Natural killer cell treated with Interleukin-12 subunit alpha and Interleukin-12 subunit beta and Interleukin-15 and Interleukin-18, amount 100 ng/mL, for 72 hours (primary cell): ENCODE data around the gene FAM219A. TPM values are rescaled to one million over a fixed set of nuclear protein-coding genes. Genes with fewer than 3 reads are reported as not detected.
"Not testable (repeated sequence)": the region's sequence is repeated elsewhere in the genome, so short reads cannot be mapped to it uniquely, and the experiment has no call there.

Source experiments
- ATAC-seq, 2 donors: fragments of 150-1000 bp; cut with Tn5 transposase in 1 of 2; sonication (Bioruptor Pico), chemical (Tn5 transposase) in 1 of 2; 2 replicates each; pipeline ENCODE4 v1.10.0; 2021
- DNase-seq: peaks from one replicate; pipeline ENCODE4 v3.0.0; 2022; ENCODE audit warnings: low spot score
- H3K27ac Mint-ChIP-seq, 2 donors: 1 replicate in 1 of 2; 2 replicates in 1 of 2; pipeline ENCODE4 v1.8.0; 2022; ENCODE audit warnings: mixed read lengths in 2 of 2, mild to moderate bottlenecking in 1 of 2, moderate library complexity in 1 of 2
- H3K27me3 Mint-ChIP-seq, 2 donors: 1 replicate in 1 of 2; 2 replicates in 1 of 2; pipeline ENCODE4 v1.8.0; 2022; ENCODE audit warnings: mixed read lengths in 2 of 2
- H3K36me3 Mint-ChIP-seq: one replicate; pipeline ENCODE4 v1.8.0; 2022; ENCODE audit warnings: mixed read lengths
- H3K4me1 Mint-ChIP-seq, 2 donors: 1 replicate in 1 of 2; 2 replicates in 1 of 2; pipeline ENCODE4 v1.8.0; 2022; ENCODE audit warnings: low read depth in 2 of 2, mixed read lengths in 2 of 2, mild to moderate bottlenecking in 1 of 2
- H3K4me3 Mint-ChIP-seq: one replicate; pipeline ENCODE4 v1.8.0; 2022; ENCODE audit warnings: mixed read lengths
- H3K9me3 Mint-ChIP-seq: 2 replicates; pipeline ENCODE4 v1.8.0; 2022; ENCODE audit warnings: mixed read lengths
- total RNA-seq, 2 donors: library from RNA; stranded (reverse); gene quantifications; one replicate each; pipeline ENCODE4 v1.2.3, GENCODE V29; 2022

FAM219A gene
- total RNA-seq, 2 donors from 2014 or later, result 21.4 to 23.5 TPM

- Mint-ChIP-seq H3K9me3 (no peaks in the 10 kb centered on the region), H3K27ac (no peak overlapping the region), H3K4me3 (no peak overlapping the region), H3K36me3 (no peaks in the 10 kb centered on the region), H3K27me3 (no peaks in the 10 kb centered on the region), H3K4me1 (peaks cover 0 to 10% of the 10 kb centered on the region in 2 donors)
- ATAC-seq (no peak), DNase-seq (no peak)
These were observed 87.9 kb downstream of the FAM219A start for GRCh38 chr9:34370335-34370969.

GRCh38 chr9:34369636-34370035 is 88.7 kb downstream of the FAM219A start:
- H3K4me3 Mint-ChIP-seq, result no peak overlapping the region
- H3K27me3 Mint-ChIP-seq, result no peaks in the 10 kb centered on the region
- peaks cover 0 to 7% of the 10 kb centered on the region in 2 donors for H3K4me1 Mint-ChIP-seq
- no peaks in the 10 kb centered on the region for H3K36me3 Mint-ChIP-seq
- DNase-seq, result no peak
- H3K9me3 Mint-ChIP-seq, result no peaks in the 10 kb centered on the region
- ATAC-seq, result no peak
- no peak overlapping the region for H3K27ac Mint-ChIP-seq

- H3K4me3 Mint-ChIP-seq, H3K36me3 Mint-ChIP-seq, H3K27ac Mint-ChIP-seq, H3K27me3 Mint-ChIP-seq, DNase-seq, ATAC-seq, H3K9me3 Mint-ChIP-seq: not testable (repeated sequence)
- H3K4me1 Mint-ChIP-seq, result peaks cover 0 to 11% of the 10 kb centered on the region in 2 donors
These were observed 89.6 kb downstream of the FAM219A start for GRCh38 chr9:34368796-34369195.

GRCh38 chr9:34367751-34368410 is 90.5 kb downstream of the FAM219A start:
- H3K27me3 Mint-ChIP-seq, DNase-seq, H3K9me3 Mint-ChIP-seq, H3K4me3 Mint-ChIP-seq, H3K27ac Mint-ChIP-seq, ATAC-seq, H3K36me3 Mint-ChIP-seq: not testable (repeated sequence)
- H3K4me1 Mint-ChIP-seq, result peaks cover 0 to 11% of the 10 kb centered on the region in 2 donors

GRCh38 chr9:34366365-34366764 is 92.0 kb downstream of the FAM219A start:
- Mint-ChIP-seq H3K4me1 (peaks cover 0 to 11% of the 10 kb centered on the region in 2 donors), H3K9me3 (no peaks in the 10 kb centered on the region)

GRCh38 chr9:34365282-34365681 is 93.1 kb downstream of the FAM219A start:
- Mint-ChIP-seq H3K27ac (no peak overlapping the region), H3K4me1 (peaks cover 0 to 9% of the 10 kb centered on the region in 2 donors), H3K4me3 (no peak overlapping the region), H3K27me3 (no peaks in the 10 kb centered on the region), H3K36me3 (no peaks in the 10 kb centered on the region), H3K9me3 (no peaks in the 10 kb centered on the region)
- ATAC-seq (no peak), DNase-seq (no peak)

More at GRCh38 chr9:34366365-34366764, 92.0 kb downstream of the FAM219A start:
- H3K36me3 Mint-ChIP-seq, result no peaks in the 10 kb centered on the region
- no peak for ATAC-seq
- H3K4me3 Mint-ChIP-seq, result no peak overlapping the region
- no peak overlapping the region for H3K27ac Mint-ChIP-seq
- DNase-seq, result no peak
- no peaks in the 10 kb centered on the region for H3K27me3 Mint-ChIP-seq

GRCh38 chr9:34363619-34364351 is 94.6 kb downstream of the FAM219A start:
- Mint-ChIP-seq H3K27me3 (no peaks in the 10 kb centered on the region), H3K4me1 (peaks cover 0 to 5% of the 10 kb centered on the region in 2 donors), H3K9me3 (no peaks in the 10 kb centered on the region), H3K27ac (no peak overlapping the region), H3K36me3 (no peaks in the 10 kb centered on the region), H3K4me3 (no peak overlapping the region)
- peak in 1 of 2 donors; percentile 33 for ATAC-seq
- DNase-seq, result no peak

GRCh38 chr9:34362614-34363214 is 95.7 kb downstream of the FAM219A start:
- Mint-ChIP-seq H3K9me3 (no peaks in the 10 kb centered on the region), H3K4me1 (peaks cover 0 to 5% of the 10 kb centered on the region in 2 donors), H3K36me3 (peaks cover 5% of the 10 kb centered on the region), H3K4me3 (no peak overlapping the region), H3K27ac (no peak overlapping the region), H3K27me3 (no peaks in the 10 kb centered on the region)
- ATAC-seq (no peak), DNase-seq (no peak)

- H3K4me1 Mint-ChIP-seq, H3K4me3 Mint-ChIP-seq, ATAC-seq, H3K9me3 Mint-ChIP-seq, H3K27me3 Mint-ChIP-seq, H3K27ac Mint-ChIP-seq, DNase-seq: not testable (repeated sequence)
- H3K36me3 Mint-ChIP-seq, result peaks cover 16% of the 10 kb centered on the region
These were observed 105.4 kb downstream of the FAM219A start for GRCh38 chr9:34352957-34353356.

- H3K4me1 Mint-ChIP-seq, H3K4me3 Mint-ChIP-seq, H3K27me3 Mint-ChIP-seq, H3K9me3 Mint-ChIP-seq, DNase-seq, ATAC-seq, H3K27ac Mint-ChIP-seq: not testable (repeated sequence)
- H3K36me3 Mint-ChIP-seq, result peaks cover 12% of the 10 kb centered on the region
These were observed 106.2 kb downstream of the FAM219A start for GRCh38 chr9:34352122-34352652.

- DNase-seq (no peak), ATAC-seq (no peak)
- Mint-ChIP-seq H3K36me3 (peaks cover 6% of the 10 kb centered on the region), H3K4me1 (no peaks in the 10 kb centered on the region), H3K4me3 (no peak overlapping the region), H3K9me3 (no peaks in the 10 kb centered on the region), H3K27me3 (no peaks in the 10 kb centered on the region), H3K27ac (no peak overlapping the region)
These were observed 109.0 kb downstream of the FAM219A start for GRCh38 chr9:34349324-34349723.
